ENCODE measurements around the gene TLE5.

GRCh38 chr19:3058009-3058820 lies 4.1 kb downstream of the TLE5 start:
- TF ChIP-seq RFX5 (IDR thresholded peaks at IDR 0.05; ENCODE audit: low read depth, low read length) (no peak), SMC3 (IDR thresholded peaks at IDR 0.05; ENCODE audit: low read depth, low read length) (no peak), POLR2A (IDR thresholded peaks at IDR 0.05; ENCODE audit: low read depth, low read length) (no peak)
- TF ChIP-seq, protein P1, sequence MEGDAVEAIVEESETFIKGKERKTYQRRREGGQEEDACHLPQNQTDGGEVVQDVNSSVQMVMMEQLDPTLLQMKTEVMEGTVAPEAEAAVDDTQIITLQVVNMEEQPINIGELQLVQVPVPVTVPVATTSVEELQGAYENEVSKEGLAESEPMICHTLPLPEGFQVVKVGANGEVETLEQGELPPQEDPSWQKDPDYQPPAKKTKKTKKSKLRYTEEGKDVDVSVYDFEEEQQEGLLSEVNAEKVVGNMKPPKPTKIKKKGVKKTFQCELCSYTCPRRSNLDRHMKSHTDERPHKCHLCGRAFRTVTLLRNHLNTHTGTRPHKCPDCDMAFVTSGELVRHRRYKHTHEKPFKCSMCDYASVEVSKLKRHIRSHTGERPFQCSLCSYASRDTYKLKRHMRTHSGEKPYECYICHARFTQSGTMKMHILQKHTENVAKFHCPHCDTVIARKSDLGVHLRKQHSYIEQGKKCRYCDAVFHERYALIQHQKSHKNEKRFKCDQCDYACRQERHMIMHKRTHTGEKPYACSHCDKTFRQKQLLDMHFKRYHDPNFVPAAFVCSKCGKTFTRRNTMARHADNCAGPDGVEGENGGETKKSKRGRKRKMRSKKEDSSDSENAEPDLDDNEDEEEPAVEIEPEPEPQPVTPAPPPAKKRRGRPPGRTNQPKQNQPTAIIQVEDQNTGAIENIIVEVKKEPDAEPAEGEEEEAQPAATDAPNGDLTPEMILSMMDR (conservative IDR thresholded peaks at IDR 0.05; ENCODE audit: low read depth, low read length), result no peak

Data from IMR-90 (cell line).